ENCODE data around the gene TOMM34.

Gene TOMM34

DNA sequence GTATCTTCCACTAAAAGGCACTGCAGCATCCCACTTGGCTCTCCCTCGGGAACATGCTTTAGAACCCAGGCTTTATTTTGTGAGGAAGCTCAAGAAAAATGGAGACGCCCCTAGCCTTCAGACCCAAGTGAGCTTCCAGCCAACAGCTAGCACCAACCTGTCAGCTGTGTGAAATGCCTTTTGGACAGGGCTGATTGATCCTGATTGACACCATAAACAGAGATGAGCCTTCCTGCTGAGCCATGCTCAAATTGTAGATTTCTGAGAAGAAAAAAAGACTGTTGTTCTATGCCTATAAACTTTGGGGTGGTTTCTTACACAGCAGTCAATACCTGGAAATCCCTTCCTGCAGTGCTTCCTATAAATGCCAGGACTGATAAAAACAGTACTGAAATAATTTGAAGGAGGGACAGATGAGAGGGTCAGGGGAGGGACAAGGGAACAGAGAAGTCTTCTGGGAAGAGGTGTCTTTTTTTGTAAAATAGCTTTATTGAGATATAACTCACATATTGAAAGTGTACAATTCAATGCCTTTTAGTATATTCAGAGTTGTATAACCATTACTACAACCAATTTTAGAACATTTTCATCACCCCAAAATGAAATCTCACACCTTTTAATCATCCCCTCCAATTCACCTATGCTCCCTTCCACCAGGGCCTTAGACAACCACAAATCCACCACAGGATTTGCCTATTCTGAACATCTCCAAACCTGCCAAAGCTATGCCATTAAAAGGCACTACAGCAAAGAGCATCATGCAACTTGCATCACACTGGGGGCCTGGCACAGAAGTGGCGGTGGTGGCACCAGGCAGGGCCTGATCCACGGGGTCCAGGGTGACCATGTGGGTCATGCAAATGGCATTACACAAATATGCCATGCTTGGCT lies 3.4 kb upstream of the TOMM34 start:
- DNase-seq (ENCODE audit: low read depth): no peak

DNA sequence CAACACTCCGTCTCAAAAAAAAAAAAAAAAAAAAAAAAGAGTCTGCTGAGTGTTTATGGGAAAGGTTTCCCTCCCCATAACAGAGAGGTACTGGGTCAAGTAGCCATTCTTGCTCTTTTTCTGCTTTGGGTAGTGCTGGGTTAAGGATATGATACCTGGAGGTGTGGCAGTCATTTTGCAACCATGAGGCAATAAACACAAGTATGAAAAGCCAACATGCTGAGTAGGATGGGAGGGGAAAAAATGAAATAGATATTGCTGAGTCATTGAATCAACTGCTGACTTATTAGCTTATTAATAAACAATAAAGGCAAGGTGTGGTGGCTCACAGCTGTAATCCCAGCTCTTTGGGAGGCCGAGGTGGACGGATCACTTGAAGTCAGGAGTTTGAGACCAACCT lies 2.3 kb upstream of the TOMM34 start:
- no peak for DNase-seq (ENCODE audit: low read depth)

DNA sequence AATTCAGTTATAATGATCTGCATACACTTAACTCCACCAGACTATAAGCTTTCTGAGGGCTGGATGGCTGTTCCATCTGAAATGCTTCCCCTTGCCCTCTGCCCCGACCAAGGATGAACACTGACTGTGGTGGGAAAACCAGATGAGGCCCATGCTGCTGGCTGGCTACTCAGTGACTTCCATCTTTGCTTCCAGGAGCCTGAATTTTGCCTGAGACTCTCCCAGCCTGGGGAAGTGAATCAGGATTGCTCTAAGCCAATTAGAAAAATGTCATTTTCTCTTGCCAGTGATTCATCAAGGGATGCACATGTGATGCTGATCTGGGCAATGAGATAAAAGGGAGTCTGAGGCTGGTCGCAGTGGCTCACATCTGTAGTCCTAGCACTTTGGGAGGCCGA lies 1.7 kb upstream of the TOMM34 start:
- no peak for DNase-seq (ENCODE audit: low read depth)

DNA sequence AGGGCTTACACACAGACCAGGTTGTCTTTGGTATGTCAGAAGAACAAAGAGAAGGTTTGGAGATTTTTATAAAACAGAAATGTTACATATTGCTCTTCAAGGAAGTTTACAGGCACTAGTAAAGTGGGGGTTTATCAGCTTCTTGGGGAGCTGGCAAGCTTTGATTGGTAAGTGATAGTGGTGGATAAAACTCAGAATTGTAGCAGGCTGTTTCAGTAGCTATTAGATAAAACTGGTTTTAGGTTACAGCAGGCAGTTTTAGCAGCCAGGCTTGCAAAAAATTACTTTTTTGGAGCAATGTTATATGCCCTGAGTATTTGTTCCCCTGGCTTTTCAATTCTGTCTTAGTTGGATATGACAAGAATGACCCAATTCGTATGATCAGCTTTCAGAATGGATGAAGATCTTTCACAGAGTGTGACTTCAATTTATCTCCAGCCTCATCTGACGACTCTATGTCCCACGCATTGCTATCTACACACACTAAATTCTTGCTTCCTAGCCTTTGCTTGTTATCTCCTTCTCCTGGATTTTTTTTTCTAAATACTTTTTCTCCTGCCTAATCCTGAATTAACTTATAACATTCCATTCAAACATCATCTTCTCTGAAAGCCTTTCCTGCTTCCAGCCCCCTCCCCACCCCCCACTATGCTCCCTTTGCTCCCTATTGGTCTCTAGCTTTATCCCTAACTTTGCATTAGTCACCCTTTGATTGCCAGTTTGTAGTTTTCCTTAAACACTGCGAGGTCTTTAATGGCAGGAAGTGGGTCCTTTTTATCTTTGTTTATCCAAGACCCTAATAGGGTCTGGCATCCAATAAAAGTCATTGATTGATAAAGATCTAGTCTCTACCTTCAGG lies 1.0 kb upstream of the TOMM34 start:
- no peak for DNase-seq (ENCODE audit: low read depth)

DNA sequence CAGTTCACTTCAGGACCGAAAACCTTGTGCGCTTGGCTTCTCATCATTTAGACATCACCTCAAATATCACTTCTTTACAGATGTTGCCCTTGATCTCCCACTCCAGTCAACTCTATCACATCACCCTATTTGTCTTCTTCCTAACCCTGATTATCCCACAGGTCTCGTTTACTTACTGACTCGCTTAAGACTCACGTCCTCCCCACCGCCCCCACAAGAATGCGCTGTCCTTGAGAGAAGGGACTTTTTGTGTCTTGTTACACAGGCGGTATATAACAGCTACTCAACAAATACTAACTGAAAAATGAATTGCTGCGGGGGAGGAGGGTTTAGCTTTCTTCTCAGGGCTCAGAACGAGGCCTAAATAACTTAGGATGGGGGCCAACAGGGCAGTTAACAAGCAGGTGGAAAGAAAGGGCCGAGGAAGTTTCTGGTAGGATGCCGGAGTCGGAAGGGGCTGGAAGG lies 527 bp downstream of the TOMM34 start:
- DNase-seq (ENCODE audit: low read depth): peak; percentile 40

DNA sequence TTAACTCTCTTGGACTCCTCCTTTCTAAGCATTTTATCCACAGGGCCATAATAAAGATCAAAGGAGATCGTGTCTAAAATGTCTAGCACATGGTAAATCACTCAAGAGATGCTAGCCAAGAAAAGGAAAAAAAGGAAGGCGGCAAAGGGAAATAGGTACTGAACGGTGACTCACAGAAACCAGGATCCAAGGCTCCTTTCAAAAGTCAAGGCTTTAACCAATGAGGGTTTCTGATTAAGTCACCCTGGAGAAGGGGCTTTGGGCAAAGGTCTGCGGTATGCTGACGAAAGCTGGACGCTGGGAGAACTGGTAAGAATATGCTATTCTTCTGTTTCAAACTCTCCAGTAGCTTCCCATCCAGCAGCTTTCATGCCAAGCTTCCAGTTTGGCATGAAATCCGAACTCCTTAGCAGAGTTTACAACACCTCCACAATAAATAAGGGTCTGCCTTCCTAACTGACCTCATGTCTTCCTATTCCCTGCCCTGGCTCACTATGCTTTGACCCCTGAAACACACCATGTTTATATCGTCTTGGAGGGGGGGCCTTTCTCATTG lies 1.0 kb downstream of the TOMM34 start:
- DNase-seq (ENCODE audit: low read depth): no peak

DNA sequence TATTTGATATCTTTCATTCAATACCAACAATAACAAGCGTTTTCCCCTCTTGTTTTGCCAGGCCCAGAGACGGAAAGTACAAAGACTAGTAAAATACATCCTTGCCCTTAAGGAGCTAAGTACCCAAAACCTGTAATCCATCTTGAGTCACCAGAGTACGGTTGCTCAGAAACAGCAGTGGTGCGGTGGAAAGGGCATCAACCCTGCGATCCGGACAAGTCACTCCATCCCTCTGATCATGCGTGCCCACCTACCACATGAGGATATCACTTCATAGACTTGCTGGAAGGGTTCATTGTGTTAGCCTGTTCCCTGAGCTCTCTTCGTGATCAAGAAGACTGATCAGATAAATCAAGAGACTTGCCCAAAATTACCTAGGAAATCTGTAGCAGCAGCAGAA lies 1.9 kb downstream of the TOMM34 start:
- no peak for DNase-seq (ENCODE audit: low read depth)

DNA sequence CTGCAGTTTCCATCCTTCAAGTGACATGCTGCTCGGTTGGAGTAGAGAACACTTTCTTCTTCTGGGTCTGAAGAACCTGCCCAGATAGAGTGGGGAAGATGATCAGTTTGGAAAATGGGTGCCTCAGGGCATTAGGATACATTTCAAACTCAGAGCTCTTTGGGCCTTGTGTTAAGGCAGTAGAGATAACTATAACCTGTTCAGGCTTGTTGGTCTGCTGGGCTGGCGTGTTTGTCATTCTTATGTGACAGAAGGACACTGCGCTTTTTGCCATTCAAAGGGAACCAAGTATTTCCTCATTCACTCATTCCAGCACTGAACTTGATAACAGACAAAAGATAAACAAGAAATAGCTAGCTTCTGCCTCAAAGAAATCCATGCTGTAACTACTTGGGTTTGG lies 3.8 kb downstream of the TOMM34 start:
- no peak for DNase-seq (ENCODE audit: low read depth)

DNA sequence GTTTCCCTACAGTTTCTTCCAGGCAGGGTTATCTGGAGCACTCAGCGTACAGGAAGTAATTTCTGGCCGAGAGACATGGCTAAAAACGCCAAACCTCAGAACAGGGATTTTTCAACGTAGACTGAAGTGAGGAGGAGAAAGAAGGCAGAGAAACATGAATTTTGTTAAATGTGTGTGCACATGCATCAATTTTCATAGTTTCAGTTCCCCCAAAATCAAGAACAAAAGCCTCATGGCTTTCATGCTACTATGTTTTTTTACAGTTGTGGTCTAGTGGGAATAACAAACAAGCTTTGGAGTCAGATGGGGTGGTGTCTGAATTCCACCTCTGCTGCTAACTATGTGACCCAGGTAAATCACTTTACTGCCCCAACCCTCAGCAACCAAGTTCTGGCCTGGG lies 4.9 kb downstream of the TOMM34 start:
- no peak for DNase-seq (ENCODE audit: low read depth)

DNA sequence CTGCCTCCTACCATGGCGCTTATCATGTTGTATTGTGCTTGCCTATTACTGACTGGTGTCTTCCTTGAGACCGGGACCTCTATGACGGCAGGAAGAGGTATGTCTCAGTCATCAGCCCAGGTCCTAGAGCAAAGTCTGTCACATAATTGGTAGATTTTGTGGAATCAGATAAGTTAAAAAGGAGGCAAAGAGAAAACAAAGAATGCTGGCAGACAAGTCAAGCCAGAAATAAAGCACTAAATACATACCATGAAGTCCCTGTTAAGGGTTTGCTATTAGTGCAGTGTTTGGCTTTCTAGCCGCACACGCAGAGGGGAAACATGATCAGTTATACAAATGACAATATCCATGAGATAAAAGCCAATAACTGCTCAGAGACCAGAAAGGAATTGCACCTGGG lies 6.0 kb downstream of the TOMM34 start:
- no peak for DNase-seq (ENCODE audit: low read depth)

DNA sequence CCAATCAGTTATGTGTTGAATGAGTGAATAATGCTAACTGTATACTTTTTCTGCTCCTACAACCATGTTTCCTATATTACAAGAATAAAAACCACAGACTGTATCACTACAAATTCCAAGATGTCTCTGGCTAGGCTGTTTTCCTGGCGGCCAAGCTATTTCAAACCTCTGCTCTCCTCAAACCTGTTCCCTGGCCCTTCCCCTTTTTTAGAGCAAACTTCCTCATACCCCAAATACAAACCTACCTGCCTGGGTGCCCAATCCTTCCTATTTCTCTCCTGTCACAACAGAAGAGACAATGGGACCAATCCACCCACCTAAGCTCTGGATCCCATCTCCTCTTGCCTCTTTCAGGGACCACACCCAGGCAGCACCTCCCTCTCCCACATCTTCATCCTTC lies 7.5 kb downstream of the TOMM34 start:
- DNase-seq (ENCODE audit: low read depth): no peak

DNA sequence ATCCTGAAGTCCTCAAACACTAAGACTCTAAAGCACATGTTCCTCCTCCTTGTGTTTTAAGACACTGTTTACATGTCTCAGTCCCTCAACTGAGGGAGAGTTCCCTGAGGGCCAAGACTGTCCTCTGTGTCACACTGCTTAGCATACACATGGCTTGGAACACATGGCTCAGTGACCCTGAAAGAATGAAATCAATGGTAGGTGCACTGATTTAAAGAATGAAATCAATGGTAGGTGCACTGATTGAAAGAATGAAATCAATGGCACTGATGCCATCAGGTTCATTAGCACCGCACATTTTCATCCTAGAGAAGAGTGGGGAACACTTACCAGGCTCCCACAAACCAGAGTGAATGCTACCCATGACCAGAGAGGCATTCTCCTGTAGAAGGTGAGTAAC lies 9.8 kb downstream of the TOMM34 start:
- no peak for DNase-seq (ENCODE audit: low read depth)

DNA sequence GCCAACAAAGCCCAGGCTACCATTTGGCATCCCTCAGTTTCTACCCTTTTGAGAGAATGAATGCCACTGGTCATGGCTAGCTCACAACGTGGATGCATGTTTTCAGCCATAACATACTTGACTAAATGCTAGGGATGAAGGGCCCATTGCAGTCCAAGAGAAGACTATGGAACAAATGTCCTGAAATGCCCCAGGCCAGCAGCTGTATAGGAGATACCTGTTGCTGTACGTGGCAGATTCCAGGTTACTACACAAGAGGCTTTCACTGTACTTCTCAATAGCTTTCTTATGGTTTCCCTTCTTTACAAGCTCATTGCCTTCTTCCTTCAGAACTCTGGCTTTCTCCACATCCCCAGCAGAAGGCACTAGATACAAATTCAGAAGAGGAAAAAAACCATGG lies 11.7 kb downstream of the TOMM34 start:
- DNase-seq (ENCODE audit: low read depth): no peak

DNA sequence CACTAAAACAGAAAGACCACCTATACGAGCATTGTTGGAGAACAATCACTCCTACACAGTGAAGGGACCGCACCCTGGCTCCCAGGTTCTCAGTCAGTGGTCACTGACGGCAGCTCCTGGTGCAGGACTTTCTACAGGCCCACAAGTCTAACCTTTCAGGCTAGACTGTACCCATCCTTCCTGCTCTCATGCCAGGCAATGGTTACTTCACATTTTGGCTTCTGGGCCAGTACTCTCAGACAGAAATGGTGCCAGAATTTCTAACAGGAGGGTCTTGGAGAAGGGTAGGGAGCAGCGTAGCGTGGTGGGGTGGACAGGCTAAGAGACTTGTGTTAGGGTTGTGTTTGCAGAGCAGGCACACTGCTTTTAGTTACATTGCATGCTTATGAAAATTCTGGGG lies 12.1 kb downstream of the TOMM34 start:
- DNase-seq (ENCODE audit: low read depth): no peak

DNA sequence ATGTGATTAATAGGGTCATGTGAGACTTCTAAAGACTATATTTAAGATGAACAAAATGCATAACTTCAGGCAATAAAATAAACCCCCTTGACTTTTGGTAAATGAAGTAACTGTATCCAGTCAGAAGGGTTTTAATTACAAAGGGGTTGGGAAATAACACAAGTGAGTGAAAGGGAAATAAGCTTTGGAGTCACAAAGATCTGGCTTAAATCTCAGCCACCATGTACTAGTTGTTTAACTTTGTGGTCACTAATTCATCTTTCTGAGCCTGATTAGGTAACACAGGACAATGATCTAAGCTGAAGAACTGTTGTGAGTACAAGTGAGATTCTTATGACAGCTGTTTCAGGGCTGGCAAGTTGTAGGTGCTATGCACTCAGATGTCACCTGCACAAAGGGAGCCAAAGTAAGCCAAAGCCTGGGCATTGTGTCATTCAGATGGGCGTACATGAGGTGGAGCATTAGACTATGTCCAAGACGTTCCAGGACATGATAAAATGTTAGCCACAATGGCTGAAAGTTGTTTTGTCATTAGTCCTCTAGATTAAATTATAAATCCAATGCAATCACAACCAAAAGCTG lies 13.8 kb downstream of the TOMM34 start:
- peak; percentile 79 for DNase-seq (ENCODE audit: low read depth)

DNA sequence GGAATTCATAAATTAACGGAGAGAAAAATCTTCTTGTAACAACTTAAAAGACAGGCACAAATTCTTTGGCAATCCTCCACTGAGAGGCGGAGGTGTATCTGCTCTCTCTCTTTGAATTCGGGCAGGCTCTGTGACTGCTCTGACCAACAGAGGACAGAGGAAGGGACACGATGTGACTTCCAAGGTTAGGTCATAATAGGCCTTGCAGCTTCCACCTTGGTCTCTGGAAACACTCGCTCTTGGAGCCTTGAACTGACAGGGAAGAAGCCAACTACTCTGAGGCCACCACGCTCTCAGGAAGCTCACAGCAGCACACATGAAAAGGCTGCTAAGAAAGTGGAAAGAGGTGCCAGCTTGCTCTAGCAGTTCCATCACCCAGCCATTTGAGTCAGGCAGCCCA lies 14.9 kb downstream of the TOMM34 start:
- DNase-seq (ENCODE audit: low read depth): no peak

DNA sequence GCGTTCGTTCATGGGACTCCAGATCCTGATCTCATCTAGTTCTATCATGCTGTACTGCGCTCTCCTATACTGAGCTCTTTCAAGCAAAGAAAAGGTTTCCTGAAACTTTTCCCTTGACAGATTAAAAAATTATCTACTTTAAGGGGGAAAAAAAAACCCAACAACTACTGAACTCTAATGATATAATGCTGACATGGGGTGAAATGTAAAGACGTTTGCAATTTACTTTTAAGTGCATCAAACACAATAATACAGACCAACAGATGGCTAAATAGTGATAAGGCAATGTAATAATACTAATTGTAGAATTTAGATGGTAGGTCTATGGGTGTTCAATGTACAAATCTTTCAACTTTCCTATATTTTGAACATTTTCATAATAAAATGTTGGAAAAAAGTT lies 16.4 kb downstream of the TOMM34 start:
- DNase-seq (ENCODE audit: low read depth): no peak

DNA sequence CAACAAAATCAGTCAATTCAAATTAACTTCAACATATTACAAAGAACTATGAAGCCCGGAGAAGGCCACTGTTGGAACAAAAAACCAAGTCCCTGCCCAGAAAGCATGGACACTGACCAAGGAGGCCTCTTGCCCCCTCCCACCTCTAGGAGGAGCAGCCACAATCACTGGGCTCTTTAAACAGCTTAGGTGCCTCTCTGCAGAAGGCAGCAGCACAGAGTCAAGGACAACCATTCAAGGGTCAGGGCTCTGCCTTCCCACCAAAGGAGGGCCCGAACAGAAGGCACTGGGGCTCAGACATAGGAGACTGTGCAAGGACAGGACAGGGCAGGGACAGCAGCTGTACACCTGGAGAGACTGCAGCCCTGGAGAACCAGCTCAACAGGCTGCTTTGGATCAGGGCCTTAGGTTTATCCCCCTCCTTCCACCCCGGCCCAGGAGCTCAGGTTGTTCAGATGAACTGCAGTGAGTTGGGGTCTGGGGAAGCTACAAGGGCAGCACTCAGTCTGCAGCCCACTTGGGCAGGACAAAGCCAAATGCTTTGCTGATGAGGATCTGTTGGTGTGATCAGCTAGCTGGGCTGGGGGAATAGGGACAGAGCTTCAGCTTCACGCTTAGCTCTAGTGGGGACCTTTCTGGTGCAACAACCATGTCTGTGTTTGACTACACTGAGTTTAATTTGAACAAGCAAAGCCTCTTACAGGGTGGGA lies 17.8 kb downstream of the TOMM34 start:
- DNase-seq (ENCODE audit: low read depth): no peak

DNA sequence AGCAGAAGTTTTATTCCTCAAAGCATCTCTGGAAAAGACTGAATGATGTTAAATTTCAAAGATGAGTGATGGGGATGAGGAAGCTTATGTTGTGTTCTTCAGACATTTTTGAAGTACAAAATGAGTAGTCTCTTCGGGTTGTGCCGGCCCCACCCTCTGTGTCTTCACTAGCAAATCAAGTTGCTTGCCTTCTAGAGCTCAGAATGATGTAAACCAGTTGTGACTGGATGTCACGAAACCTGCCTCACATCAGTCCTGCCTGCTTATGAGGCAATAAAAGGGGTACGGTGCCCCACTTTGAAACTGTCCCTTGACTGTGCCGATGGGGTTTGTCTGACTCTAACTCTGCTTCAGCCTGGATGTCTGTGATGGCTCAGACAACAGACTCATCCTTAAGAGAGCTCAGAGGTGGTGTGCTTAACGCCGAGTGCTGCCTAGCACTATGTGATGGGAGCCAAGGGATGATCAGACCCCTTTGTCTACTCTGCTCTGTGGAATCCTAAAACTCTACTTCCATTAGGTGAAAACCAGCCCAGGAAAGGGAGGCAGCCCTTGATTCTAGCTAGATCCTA lies 19.0 kb downstream of the TOMM34 start:
- DNase-seq (ENCODE audit: low read depth): no peak

DNA sequence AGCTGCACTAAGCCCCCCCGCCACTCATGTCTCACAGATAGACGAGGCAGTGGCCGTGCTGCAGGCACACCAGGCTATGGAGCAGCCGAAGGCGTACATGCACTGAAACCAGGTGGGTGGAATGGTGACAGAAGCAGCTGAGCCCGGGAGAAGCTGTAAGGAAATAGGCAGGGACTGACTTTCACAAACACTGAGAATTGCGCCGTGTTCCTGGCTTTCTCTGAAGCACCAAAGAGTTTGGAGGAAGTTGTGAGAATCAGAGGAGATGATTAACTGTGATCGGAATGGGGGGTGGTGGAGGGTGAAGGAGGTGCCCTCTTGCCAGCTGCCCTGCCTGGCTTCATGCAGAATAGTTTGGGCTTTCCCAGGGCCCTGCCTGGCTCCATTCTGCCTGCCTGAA lies 21.6 kb downstream of the TOMM34 start:
- peak; percentile 21 for DNase-seq (ENCODE audit: low read depth)

DNA sequence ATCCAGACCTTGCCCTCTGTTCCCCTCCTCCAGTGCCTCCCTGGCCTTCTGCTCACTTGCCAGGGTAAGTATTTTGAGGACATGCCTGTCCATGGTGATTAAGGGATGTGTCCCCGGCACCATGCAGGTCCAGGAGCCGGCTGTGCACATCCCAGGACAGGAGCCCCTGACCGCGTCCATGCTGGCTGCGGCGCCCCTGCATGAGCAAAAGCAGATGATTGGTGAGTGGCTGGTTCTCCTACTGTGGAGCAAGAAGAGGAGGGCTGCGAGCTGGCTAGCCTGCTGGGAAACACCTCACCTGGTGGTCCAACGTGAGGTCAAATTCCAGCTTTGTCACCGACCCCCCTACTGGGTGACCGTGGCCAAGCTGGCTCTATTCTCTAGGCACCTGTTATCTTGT lies 23.7 kb downstream of the TOMM34 start:
- no peak for DNase-seq (ENCODE audit: low read depth)

DNA sequence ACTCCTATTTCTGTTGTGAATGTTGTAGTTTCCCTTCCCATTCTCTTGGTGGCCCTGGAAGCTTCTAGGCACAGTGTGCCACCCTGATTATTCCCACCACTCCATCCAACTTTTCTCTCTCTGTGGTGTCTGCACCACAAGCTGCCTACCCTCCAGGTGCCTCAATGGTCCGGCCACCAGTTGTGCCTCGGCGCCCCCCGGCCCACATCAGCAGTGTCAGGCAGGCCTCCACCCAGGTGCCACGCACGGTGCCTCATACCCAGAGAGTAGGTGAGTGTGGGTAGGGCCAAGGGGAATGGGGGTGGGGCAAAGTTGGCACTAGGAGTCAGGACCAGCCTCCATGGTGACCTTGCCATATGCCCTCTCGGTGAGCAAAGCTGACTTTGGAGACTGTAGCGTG lies 27.3 kb downstream of the TOMM34 start:
- no peak for DNase-seq (ENCODE audit: low read depth)
